ENCODE results near the gene NALCN.

NALCN gene

DNA sequence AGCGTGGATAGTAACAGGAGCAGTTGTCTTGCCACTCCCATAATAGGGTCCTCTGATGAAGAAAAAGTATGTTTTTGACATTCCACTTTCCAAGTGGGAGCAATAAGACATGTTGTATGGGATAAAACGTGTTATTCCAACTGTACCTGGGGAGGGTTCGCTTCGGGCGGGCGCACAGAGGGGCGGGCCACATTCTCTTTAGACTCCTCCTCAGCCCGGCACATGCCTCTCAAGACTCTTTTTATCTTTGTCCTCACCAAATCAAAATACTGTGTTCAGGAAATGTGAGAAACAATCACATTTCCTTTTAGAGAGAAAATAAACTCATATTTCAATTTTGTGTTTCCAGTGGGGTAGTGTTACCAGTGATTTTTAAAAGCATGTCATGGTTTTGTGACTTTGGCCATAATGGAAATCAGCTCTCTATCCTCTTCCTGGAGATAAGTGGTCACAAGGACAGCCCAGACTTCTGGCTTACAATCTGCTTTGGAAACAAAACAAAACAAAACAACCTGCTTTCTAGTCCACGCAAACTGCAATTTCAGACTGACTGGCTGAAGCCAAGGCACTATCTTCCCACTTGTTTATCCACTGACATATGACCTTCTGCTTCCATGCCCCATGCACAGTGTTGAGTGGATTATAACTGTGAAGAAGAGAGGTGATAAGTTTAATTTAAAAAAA, 276.1 kb downstream of the NALCN start:
- DNase-seq (ENCODE audit: low read depth in 2 of 2, low spot score in 1 of 2): no peak

DNA sequence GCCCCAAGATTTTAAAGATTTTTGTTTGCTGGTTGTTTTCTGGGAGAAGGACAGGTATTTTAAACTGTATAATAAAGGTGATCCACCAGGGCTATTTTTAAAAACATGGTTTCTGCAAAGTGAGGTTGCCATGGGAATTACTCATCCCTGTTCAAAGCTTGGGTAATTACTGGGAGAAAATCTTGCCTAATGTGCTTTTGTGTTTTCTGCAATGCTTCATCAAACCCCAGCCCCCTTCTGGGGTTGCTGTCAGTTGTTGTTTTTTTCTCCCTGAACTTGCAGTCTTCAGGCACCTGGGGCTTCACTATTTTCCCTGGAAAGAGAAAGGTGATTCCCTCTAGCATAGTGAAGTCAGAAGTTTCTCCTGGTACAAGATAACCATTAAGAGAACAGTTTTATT, 277.2 kb downstream of the NALCN start:
- no peak for DNase-seq (ENCODE audit: low read depth in 2 of 2, low spot score in 1 of 2)

DNA sequence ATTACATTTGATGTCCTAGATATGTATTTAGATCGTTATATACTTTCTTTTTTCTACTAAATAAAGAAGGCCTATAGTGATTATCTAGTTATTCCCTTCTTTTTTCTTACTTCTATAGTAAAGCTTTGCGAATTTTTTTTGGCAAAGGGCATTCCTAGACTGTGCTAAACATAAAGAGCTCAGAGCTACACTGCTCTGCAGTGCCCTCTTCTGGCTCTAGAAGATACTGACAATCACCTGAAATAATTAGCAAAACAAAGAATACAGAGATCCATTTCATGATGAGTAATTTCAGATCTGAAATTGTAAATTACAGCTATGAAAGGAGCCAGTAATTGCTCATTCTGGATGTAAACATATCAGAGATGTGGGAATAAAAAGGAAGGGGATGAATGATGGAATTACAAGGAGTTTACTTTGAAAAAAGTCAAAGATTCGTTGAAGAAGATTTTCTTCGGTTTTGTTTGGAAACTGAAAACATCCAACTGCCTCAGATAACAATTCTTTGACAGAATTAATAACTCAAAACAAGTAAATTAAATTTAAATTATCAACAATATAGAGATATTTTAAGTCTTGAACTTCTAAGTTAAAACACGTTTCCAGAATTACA, 288.5 kb downstream of the NALCN start:
- DNase-seq (ENCODE audit: low read depth in 2 of 2, low spot score in 1 of 2): no peak

DNA sequence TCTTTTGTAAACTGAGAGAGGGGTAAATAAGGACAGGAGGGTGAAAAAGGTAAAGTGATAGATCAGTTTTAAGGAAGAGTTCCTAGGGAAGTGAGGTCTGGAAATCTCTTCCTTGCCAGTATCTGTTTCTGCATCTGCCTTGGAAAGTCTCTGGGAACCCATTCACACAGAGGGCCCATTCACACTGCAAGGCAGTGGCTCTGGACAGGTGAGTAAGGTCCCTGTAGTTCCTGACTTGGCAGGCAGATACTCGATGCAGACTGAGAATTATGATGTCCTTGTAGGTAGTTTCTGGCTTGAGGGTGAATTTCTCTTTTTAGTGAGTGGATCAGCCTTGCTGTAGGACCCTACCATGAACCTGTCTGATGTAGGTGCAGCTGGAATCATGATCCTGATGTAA, 293.3 kb downstream of the NALCN start:
- no peak for DNase-seq (ENCODE audit: low read depth in 2 of 2, low spot score in 1 of 2)

DNA sequence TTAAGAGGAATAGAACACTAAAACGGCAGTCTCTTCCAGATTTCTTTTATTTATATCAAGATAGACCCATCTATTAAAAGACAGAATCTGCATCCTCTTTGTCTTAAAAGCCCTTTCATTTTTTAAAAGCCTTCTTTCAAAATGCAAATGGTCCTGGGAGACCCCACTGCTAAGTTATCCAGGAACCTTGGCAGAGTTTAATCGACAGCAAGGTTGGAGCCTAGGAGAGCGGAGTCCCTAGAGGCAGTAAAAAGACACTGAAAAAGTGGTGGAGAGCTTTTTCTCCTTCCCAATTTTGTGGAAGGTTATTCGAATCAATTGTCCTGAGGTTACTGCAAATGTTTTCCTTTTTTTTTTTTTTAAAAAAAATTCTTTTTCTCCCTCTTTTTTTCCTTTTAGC, 294.7 kb downstream of the NALCN start:
- no peak for DNase-seq (ENCODE audit: low read depth in 2 of 2, low spot score in 1 of 2)

DNA sequence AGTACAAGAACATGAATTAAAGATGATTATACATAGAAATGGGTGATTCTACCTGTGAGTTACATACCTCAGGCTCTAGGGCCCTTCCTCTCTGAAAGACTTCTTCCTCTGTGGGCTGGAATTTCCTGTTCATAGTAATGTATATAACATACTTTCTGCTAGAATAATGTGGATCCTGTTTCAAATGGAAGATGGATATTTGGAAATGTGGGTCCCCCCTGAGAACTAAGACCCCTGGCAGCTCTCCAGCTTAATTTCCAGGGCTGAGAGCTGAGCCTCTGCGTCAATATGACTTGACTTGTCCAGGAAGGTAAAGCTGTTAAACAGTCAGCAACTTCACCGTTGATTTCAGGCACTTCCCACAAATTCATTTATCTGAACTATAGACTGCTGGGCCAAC, 296.3 kb downstream of the NALCN start:
- DNase-seq (ENCODE audit: low read depth in 2 of 2, low spot score in 1 of 2): no peak

DNA sequence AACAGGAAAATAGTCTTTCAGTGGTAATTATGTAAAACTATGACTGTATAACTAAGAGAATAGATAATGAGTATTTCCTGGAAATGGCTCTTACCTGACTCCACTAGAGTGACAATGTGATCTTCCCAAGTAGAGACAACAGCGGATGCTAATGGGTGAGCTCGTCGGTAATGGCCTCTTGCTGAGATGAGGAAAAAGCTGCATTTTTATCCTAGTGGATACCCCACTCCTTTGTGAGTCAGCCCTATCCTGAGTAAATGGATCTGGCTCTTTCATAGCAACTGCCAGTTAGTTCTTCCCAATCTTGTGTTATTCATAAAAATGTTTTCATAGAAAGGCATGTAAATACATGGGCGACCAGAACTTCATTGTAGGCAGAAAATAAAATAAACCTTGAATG, 299.5 kb downstream of the NALCN start:
- no peak for DNase-seq (ENCODE audit: low read depth in 2 of 2, low spot score in 1 of 2)

DNA sequence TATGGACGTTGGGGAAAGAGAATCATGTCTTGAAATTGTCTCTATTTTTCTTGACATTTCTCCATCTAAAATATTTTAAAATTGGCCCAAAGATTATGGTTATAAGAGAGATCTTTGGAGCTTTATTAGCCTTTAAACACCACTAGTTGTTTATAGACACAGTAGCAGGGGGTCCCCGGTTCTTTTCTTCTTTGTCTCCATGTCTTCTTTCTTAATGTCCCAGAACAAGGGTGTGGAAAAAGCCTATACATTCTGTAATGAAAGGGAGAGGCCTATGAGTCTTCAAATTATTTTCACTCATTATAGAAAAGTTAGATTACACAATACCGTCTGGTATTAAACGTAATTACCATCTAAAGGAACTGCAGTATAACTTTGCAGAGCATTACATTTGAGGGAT, 300.0 kb downstream of the NALCN start:
- no peak for DNase-seq (ENCODE audit: low read depth in 2 of 2, low spot score in 1 of 2)

DNA sequence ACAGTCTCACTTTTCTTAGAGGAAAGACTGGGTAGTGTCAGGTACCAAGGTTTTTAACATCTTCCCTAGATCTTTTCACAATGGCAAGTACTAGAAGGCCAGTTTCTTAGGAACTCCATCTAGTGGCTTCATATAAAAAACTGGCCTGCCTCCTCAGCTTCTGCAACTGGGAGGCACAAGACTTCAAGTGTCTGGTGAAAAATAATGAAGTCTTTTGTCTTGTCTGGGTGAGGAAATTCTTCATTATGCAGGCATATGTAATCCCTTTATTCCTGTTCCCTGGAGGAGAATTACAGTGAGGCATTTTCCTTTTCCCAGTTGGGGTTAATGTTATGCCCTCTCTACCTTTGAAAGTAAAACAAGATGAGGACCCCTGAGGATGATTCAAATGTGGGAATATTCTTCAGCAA, 300.5 kb downstream of the NALCN start:
- no peak for DNase-seq (ENCODE audit: low read depth in 2 of 2, low spot score in 1 of 2)

DNA sequence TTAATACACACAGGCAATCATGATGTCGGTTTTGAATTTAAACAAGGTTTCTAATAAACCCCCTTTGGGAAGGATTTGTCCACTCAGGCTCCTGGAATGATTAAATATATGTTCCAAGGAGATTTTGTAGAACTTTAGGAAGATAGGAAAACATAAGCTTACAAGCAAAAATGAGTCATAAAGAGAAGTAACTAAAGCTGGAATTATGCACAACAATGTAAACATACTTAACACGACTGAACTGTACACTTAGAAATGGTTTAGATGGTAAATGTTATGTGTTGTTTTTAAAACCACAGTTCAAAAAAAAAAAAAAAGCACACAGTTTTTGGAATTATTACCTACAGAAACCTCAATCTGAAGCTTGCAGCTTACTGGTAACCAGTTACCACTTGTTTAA, 304.4 kb downstream of the NALCN start:
- no peak for DNase-seq (ENCODE audit: low read depth in 2 of 2, low spot score in 1 of 2)

DNA sequence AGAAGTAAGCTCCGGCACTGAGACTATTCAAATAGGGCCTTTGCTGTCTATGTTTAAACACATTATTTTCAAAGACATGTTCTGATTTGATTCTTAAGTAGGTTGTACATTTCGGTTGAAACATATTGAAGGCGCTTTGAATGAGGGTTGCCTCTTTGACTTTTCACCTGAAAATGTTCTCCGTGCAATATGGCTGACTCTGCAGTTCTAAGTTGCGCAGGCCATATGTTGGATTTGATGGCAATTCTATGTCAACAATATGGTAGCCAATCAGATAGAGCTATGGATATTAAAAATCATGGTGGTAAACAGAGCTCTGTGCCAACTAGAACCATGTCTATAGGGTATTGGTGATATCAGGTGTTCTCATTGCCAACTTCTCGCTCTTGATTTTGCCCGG, 307.3 kb downstream of the NALCN start:
- no peak for DNase-seq (ENCODE audit: low read depth in 2 of 2, low spot score in 1 of 2)

DNA sequence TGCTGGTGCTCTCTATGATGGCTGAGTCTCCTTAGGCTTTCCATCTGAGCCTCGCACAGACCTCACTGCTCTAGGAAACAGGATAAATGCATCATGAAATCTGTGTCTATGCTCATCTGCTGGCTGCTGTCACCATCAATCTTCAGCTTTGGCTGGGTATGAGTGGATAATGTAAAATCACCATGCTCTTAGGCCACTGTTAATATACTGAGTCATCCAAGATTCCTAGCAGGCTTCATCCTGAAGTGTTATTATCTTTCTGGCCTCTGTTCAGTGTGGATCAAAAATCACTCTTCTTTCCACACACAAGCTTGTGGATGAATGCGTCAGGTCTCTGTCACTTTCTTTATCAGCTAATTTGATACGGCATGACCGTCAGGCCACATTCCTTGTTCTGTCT, 317.4 kb downstream of the NALCN start:
- no peak for DNase-seq (ENCODE audit: low read depth in 2 of 2, low spot score in 1 of 2)

DNA sequence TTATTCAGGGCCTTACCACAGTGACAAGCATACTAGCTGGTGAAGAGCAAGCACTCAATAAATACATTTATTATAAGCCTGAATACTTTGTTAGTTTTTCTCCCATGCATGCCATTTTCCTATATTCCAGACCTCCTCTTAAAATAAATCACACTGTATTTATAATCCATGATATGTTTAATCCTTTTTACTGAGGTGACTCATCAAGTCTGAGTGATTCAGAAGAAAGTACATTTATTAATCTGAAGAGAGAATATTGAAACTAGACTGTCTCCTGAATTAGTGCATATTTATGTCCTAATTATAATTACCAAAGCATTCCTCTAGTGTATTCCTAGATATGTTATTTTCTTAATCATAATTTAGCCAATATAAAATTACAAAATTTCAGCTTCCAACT, 323.3 kb downstream of the NALCN start:
- DNase-seq (ENCODE audit: low read depth in 2 of 2, low spot score in 1 of 2): no peak

DNA sequence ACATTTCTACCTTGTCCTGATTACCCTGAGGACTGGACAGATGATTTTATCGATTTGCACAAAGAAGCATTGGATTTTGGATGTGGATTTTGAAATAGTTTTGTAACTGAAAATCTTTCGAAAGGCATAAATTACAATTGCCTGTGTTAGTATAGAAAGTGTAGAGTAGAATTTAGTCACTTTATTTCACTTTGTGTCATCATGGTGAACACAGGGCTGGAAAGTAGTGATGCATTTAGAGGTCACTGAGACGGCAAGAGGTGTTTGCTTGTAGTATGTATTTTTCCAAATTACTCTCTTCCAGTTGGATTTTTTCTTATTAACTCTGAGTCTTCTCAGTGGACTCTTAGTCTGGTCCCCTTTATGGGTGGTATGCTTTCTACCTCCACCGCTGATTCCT, 326.0 kb downstream of the NALCN start:
- no peak for DNase-seq (ENCODE audit: low read depth in 2 of 2, low spot score in 1 of 2)

DNA sequence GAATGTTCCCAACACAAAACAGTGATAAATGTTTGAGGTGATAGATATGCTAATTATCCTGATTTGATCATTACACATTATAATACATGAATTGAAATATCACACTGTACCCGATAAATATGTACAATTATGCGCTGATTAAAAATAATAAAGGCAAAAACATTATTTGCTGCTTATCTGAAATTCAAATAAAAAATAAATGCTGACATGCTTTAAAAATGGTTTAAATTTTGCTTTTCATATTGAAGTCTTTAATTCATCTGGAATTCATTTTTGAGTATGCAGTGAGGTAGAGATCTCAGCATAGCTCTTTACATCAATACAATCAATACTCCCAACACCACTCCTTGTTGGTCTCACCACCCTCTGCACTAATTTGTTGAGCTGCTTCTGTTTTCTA, 330.8 kb downstream of the NALCN start:
- no peak for DNase-seq (ENCODE audit: low read depth in 2 of 2, low spot score in 1 of 2)

DNA sequence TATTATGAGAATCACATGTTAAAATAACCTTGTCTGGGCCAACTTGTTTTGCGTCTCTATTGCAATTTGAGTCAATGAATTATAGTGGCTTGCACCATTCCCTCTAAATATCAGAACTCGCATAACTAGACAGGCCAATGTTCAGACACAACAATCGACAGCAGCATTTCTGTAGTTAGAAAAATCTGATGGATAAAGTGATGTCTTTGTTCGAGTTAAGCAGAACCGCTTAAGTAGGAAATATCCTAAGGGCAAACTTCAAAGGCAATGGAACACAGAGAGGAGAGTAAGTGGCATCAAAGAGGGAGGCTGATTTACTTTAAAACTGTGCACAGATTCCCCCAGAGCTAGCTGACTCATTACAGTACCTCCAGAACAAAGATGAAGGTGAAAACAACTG, 333.9 kb downstream of the NALCN start:
- DNase-seq (ENCODE audit: low read depth in 2 of 2, low spot score in 1 of 2): no peak

DNA sequence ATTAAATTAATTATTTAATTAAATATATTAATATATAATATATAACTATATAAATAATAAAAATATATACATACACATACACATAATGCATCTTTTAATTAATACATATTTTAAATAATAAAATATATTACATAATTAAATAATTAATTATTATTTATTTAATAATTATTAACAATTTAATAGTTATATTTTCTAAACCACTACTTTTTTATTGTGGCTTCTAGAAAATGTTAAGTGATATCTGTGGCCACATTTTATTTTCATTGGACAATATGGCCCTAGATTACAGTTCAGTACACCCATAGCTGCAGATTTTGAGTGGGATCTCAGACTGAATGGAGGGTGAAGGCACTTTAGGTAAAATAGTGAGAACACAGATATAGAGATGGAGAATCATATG, 335.7 kb downstream of the NALCN start:
- DNase-seq (ENCODE audit: low read depth in 2 of 2, low spot score in 1 of 2): no peak

DNA sequence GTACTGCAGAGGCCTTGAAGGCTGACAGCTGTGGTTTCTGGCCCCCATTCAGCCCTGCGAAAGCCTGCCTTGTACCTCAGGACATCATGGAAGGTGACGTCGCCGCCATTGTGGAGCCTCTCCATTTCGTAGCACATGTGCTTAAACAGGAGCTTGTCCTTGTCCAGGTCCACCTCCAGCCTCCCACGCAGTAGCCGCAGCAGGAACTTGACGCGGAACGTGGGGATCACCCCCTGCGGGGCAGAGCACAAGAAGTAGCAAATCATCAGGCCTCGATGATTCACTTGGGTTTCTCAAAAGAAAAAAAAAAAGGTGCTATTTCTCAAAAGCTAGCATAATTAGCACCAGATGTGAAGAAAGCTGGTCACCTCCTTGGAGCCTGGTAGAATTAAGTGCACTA, 351.0 kb downstream of the NALCN start:
- DNase-seq (ENCODE audit: low read depth in 2 of 2, low spot score in 1 of 2): no peak

DNA sequence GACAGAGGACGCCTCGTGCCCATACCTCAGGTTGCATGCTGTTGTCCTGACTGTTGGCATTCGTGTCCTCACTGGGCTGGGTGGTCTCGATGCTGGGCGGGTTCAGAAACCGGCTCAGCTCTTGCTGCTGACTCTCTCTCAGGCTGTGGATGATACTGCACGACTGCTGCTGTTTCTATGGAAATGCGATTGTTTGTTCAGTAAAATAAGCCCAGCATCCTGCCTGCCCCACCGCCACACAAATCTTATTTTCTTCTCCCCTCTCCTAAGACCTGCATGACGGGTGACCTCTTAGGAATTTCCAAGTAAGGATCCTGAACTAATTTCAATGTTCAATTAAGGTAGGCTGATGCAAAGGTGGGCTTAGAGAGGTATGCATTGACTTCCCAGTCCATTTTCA, 356.5 kb downstream of the NALCN start:
- no peak for DNase-seq (ENCODE audit: low read depth in 2 of 2, low spot score in 1 of 2)

DNA sequence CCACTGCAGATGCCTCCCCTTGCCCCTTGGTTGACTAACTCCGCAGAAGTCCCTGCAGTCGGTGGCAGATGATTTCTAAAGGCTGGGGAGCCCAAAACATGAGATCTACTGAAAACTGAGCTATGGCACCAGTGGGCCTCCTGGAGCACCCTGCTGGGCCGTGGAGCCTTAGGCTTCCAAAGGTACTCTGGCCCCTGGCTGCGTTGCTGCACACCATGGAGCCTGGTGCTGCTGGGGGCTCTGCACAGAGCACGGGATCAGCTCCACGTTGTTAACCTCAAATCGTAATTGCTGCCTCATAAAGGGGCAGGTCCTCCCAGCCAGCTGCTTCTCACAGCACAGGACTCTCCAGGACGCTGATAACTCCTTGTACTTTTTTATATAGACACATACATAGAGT, 357.5 kb downstream of the NALCN start:
- no peak for DNase-seq (ENCODE audit: low read depth in 2 of 2, low spot score in 1 of 2)

DNA sequence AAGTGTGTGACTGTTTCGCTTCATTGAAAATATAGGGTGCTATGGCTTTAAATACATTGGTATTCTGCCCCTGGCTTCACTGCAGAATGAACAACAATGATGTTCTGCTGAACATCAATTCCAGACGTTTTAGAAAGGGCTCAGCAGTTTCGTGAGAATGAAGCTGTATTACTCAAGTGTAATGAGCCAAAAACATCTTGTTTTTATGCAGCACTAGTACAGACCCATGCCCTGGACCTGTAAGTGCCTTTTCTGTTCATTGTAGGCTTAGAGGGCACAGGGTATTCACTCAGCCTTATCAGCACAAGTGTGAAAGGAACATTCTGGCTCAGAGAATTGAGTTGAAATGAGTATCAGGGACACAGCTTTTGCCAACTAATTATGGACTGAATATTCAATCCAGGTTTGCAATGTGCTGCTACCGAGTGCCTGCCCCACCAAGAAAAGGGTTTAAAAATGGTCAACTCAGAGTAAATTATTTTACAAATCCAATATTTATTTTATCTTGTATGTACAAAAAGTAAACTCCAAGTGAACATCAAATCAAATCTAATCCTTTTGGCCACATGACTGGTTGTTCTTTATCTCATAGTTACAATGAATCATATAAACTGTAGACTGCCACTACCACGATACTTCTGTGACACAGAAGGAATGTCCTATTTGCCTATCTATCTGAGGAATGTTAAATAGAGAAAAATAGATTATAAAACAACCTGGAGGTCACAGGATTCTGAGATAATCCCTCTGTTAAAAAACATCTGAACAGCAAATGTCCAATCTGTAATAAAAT, 362.8 kb downstream of the NALCN start:
- DNase-seq (ENCODE audit: low read depth in 2 of 2, low spot score in 1 of 2): no peak

DNA sequence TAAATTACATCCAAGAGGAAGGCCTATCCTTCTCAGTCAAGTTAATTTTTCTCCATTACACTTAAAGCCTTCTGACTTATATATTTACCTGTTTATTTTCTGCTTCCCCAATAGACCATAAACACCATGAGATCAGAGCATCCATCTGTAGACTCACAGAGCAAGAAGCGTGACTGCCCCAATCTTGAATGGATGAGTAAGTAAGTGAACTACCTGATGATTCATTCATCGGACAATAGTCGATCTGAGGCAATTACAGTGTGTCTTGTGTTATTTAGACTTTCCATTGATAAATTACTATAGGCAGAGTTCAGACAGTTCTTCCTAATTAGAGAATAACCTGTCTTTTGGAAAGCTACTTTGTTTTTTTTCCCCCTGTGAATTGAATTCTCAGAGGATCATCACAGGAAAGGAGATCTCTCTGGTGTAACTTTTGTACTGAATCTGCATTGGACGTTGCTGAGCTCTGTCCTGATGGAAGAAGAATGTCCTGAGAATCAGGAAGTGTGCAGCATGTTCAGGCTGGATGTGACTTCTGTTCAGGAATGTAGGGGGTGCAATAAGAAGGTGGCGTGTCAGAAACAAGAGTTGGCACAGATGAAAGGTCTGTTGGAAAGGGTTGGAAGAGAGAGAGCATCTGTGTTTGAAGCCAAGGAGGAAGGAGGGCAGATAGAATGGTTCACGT, 367.0 kb downstream of the NALCN start:
- no peak for DNase-seq (ENCODE audit: low read depth in 2 of 2, low spot score in 1 of 2)

Measured in stimulated activated CD8-positive, alpha-beta memory T cell treated with anti-CD3 and anti-CD28 coated beads, Interleukin-4, amount 100 ng/mL, for 1 hour (primary cell).